RWPE1 (cell line): ENCODE data around the gene MBP.

Experiments
- CTCF ChIA-PET: fragments of 350-600 bp; sonication (Branson Sonifier 250); formaldehyde crosslinking; extraction: SDS; loops from one replicate; lab custom pipeline; 2021; lab: Yijun Ruan, JAX
- POLR2A ChIA-PET: fragments of 400-600 bp; formaldehyde crosslinking; extraction: SDS; loops from one replicate; lab custom pipeline; 2020; ENCODE audit warnings: antibody characterized with exemption; ENCODE audit not compliant: low non-redundant PET; lab: Yijun Ruan, JAX
- DNase-seq: peaks from one replicate; pipeline ENCODE4 v3.0.0; 2012; ENCODE audit warnings: low spot score
- H3K27ac ChIP-seq: fragments of 450-650 bp; 2 replicates; pipeline ENCODE4 v1.5.1; 2017
- TF ChIP-seq, protein P1 (sequence below): fragments of 450-650 bp; conservative IDR thresholded peaks from 2 replicates; pipeline ENCODE4 v1.5.1; 2017; ENCODE audit warnings: low read depth, mild to moderate bottlenecking

The MBP gene

DNA sequence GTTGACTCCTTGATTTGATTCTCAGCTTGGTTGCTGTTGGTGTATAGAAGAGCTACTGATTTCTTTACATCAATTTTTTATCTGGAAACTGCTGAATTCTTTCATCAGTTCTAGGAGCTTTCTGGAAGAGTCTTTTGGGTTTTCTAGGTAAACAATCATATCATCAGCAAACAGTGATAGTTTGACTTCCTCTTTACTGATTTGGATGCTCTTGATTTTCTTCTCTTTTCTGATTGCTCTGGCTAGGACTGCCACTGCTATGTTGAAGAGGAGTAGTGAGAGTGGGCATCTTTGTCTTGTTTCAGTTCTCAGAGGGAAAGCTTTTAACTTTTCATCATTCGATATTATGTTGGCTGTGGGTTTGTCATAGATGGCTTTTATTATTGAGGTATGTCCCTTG is 169.7 kb downstream of the MBP start:
- ChIA-PET POLR2A (no interaction called here), CTCF (no interaction called here)
- DNase-seq = no peak
- TF ChIP-seq, protein P1, sequence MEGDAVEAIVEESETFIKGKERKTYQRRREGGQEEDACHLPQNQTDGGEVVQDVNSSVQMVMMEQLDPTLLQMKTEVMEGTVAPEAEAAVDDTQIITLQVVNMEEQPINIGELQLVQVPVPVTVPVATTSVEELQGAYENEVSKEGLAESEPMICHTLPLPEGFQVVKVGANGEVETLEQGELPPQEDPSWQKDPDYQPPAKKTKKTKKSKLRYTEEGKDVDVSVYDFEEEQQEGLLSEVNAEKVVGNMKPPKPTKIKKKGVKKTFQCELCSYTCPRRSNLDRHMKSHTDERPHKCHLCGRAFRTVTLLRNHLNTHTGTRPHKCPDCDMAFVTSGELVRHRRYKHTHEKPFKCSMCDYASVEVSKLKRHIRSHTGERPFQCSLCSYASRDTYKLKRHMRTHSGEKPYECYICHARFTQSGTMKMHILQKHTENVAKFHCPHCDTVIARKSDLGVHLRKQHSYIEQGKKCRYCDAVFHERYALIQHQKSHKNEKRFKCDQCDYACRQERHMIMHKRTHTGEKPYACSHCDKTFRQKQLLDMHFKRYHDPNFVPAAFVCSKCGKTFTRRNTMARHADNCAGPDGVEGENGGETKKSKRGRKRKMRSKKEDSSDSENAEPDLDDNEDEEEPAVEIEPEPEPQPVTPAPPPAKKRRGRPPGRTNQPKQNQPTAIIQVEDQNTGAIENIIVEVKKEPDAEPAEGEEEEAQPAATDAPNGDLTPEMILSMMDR = no peak
- H3K27ac ChIP-seq = no peak overlapping the region

DNA sequence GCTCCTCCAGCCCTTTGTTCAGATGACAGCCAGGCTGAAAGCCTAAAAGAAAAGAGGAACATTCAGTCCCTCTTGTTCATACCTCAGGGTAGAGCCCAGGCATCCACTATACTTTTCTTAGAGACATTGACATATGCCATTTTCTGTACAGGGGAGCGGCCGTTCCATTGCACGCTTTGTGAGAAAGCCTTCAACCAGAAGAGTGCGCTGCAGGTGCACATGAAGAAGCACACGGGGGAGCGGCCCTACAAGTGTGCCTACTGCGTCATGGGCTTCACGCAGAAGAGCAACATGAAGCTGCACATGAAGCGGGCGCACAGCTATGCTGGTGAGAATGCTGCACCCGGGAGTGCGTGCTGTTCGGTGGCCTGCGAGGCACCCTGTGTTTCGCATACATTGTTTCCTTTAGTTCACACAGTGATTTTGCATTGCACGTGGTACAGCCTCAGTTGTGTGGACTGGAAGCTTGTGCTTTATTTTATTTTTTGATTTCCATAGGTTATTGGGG is 172.0 kb downstream of the MBP start:
- CTCF ChIA-PET = interaction anchor here (0.6 kb wide), 2 partner anchors 157 to 1071 kb away, joined by 3 read pairs; no protein-coding TSS in a partner anchor
- DNase-seq = no peak
- H3K27ac ChIP-seq = no peak overlapping the region
- POLR2A ChIA-PET = no interaction called here
- TF ChIP-seq, protein P1 = no peak

DNA sequence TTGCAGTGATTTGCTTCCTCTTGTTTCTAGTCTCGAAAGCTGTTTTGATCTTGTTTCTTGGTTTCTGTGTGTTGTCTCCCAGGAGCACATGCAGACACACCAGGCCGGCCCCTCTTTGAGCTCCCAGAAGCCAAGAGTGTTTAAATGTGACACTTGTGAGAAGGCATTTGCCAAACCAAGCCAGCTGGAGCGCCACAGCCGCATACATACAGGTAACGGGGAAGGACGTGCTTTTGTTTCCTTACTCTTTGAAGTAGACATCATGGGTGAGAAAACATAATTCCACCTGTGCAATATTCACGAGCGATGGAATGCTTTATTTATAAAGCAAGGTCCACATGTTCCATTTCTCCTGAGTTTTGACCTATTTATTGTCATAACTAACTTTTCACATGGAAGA is 173.0 kb downstream of the MBP start:
- POLR2A ChIA-PET = no interaction called here
- CTCF ChIA-PET = no interaction called here
- H3K27ac ChIP-seq = no peak overlapping the region
- TF ChIP-seq, protein P1 = no peak
- DNase-seq = no peak

DNA sequence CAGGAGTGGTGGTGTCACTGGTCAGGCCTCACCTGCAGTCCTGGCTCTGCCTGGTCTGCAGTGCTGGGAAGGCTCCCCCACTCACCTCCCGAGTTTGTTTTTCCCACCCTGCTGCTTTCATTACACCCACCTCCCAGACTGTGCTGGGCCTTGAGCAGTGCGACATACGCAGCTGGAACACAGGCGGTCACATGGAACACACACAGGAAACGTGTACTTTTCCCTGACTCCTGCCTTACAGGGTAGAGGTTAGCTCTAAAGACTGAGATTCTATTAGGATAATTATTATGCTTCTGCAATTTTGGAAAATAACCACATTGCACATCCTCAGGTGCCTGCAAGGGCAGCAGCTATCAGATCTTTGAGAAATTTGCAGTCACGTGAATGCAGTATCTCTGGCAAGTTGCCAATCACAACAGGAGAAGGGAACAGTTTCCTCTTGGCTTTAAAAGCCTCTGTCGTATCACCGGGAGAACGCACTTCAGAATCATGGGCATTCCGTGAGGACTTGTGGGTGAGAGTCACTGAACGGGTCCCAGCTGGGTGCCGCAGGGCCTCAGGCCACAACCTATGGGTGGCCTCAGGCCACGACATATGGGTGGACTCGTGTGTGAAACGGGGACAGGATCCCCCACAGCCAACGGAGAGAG is 173.8 kb downstream of the MBP start:
- H3K27ac ChIP-seq = no peak overlapping the region
- TF ChIP-seq, protein P1 = no peak
- ChIA-PET CTCF (no interaction called here), POLR2A (no interaction called here)
- no peak for DNase-seq

DNA sequence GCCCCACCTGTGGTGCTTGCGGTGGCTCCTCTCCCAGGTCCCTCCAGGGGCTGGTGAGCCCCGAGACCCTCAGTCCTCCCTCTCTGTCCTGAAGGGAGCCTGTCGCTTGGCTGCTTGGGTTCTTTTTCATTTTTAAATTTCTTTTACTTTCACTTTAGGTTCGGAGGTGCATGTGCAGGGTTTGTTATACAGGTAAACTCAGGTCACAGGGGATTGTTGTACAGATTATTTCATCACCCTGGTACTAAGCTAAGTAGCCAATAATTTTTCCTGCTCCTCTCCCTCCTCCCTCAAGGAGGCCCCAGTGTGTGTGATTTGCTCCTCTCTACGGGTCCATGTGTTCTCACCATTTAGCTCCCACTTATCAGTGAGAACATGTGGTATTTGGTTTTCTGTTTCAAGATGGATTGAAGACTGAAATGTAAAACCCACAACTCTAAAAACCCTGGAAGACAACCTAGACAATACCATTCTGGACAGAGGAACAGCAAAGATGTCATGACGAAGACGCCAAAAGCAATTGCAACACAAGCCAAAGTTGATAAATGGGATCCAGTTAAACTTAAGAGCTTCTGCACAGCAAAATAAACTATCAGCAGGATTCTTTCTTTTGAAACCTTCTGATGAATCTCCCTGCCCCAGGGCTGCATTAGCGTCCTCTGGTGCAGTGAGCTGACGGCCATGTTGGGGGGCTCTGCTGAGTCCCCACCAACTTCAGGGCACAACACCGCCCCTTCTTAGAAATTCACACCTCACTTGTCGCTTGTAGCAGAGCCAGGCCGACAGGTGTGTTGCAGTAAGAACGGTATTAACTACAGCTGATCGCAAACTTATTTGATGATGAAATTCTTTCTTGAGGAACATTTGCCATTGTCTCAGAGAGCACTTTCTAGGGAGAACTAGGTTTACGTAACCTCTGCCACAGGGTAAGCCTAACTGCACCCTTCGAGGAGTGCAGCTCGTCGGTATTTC is 174.9 kb downstream of the MBP start:
- TF ChIP-seq, protein P1 = no peak
- CTCF ChIA-PET = no interaction called here
- H3K27ac ChIP-seq = no peak overlapping the region
- DNase-seq = no peak
- POLR2A ChIA-PET = no interaction called here

DNA sequence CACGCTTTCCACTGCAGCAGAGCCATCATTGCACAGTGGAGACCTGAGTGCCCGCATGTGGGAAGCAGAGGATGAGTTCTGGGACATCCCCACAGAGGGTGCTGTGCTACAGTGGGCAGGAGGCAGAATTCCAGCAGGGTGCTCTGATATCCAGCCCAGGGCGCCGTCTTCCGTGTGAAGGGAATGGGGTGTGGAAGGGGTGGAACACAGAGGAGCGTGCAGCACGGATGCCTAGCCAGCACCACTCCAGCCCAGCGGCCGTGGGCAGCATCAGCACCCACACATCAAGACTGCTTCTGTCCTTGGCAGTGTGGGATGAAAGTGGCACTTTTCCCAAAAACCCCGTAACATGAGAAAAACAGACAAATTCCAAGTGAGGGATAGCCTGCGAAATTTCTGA is 175.9 kb downstream of the MBP start:
- ChIA-PET CTCF (no interaction called here), POLR2A (no interaction called here)
- TF ChIP-seq, protein P1 = no peak
- DNase-seq = no peak
- H3K27ac ChIP-seq = no peak overlapping the region
